Left lung (tissue), 10 donors: ENCODE data around the gene TRAPPC4. TPM values are rescaled to one million over a fixed set of nuclear protein-coding genes. Genes with fewer than 3 reads are reported as not detected.
"Not testable (repeated sequence)": the region's sequence is repeated elsewhere in the genome, so short reads cannot be mapped to it uniquely, and the experiment has no call there.

ENCODE experiments used
- ATAC-seq: fragments of 200-7000 bp; cut with Tn5 transposase; one replicate; pipeline ENCODE4 v1.9.1; 2020; ENCODE audit warnings: moderate library complexity
- DNase-seq, 4 donors: peaks; one replicate each; pipeline ENCODE4 v3.0.0-alpha.2; 2013 to 2020
- H3K27ac ChIP-seq, 2 donors: fragments of 200-600 bp; sonication (generic) in 1 of 2; one replicate each; pipeline versions ENCODE4 v1.5.0 to v1.8.0; 2020 to 2021
- H3K27me3 ChIP-seq, 2 donors: fragments of 200-600 bp; sonication (generic) in 1 of 2; one replicate each; pipeline versions ENCODE4 v1.5.0 to v1.8.0; 2020 to 2021
- H3K36me3 ChIP-seq, 2 donors: fragments of 200-600 bp; sonication (generic) in 1 of 2; one replicate each; pipeline versions ENCODE4 v1.5.0 to v1.8.0; 2020 to 2021
- H3K4me1 ChIP-seq, 2 donors: fragments of 200-600 bp; one replicate each; pipeline ENCODE4 v1.8.0; 2021
- H3K4me3 ChIP-seq, 2 donors: fragments of 200-600 bp; sonication (generic) in 1 of 2; one replicate each; pipeline versions ENCODE4 v1.5.0 to v1.8.0; 2020 to 2021; ENCODE audit warnings: mild to moderate bottlenecking in 1 of 2
- H3K9me3 ChIP-seq, 2 donors: fragments of 200-600 bp; sonication (generic) in 1 of 2; one replicate each; pipeline versions ENCODE4 v1.5.0 to v1.8.0; 2020 to 2021
- CTCF ChIP-seq, 2 donors: fragments of 200-600 bp; sonication (generic) in 1 of 2; IDR thresholded peaks; one replicate each; pipeline versions ENCODE4 v1.5.0 to v1.8.0; 2021; ENCODE audit warnings: antibody characterized with exemption in 2 of 2
- intact Hi-C, 2 donors: fragments of 100-400 bp; cut with DNase I; formaldehyde crosslinking; loops; one replicate each; pipeline versions ENCODE4 v1.11.2 to v1.14.2; 2022
- polyA plus RNA-seq, 6 donors: library from polyadenylated mRNA; unstranded; fragments of 120-200 nt; gene quantifications; one replicate each; pipeline ENCODE4 v1.2.1, GENCODE V29; 2013; ENCODE audit not compliant: insufficient read length in 6 of 6
- total RNA-seq, 2 donors: library from RNA; stranded (reverse); fragmentation: NEBNext Ultra II Directional; extraction: Animal tissue kit (Norgen Biotek cat#: 25700); gene quantifications; one replicate each; pipeline ENCODE4 v1.2.1, GENCODE V29; 2021
- donor health status: DM: no; HTN: yes; CAD: no.
- donor health status: DM: no; HTN: no; CAD: no.

TRAPPC4 gene
- total and polyA plus RNA-seq, 8 donors: 57.1 to 92.7 (median 76.1) TPM

- intact Hi-C loops: no loop called here
- Histone ChIP-seq H3K4me1 (no peaks in the 10 kb centered on the region), H3K27me3 (no peaks in the 10 kb centered on the region), H3K9me3 (no peaks in the 10 kb centered on the region), H3K36me3 (no peaks in the 10 kb centered on the region), H3K27ac (no peak overlapping the region), H3K4me3 (no peak overlapping the region)
- no peak for TF ChIP-seq CTCF (IDR thresholded peaks at IDR 0.05)
- no peak for ATAC-seq
- no peak for DNase-seq
These were observed 30.3 kb upstream of the TRAPPC4 start for GRCh38 chr11:118988280-118988679.

- H3K4me3 ChIP-seq, ATAC-seq, H3K36me3 ChIP-seq, intact Hi-C loops, H3K4me1 ChIP-seq, H3K27ac ChIP-seq, H3K9me3 ChIP-seq, H3K27me3 ChIP-seq, DNase-seq: not testable (repeated sequence)
These were observed 27.0 kb upstream of the TRAPPC4 start for GRCh38 chr11:118991486-118992038.

GRCh38 chr11:118996926-118997626 is 21.5 kb upstream of the TRAPPC4 start:
- H3K9me3 ChIP-seq: no peaks in the 10 kb centered on the region
- intact Hi-C loops: no loop called here
- DNase-seq (no peak), ATAC-seq (peak; percentile 17)
- H3K4me3 ChIP-seq: peak overlapping the region; percentile 87 to 98
- H3K4me1 ChIP-seq: peaks cover 4 to 38% of the 10 kb centered on the region in 2 donors
- no peak for TF ChIP-seq CTCF (IDR thresholded peaks at IDR 0.05)
- H3K36me3 ChIP-seq: peaks cover 0 to 27% of the 10 kb centered on the region in 2 donors
- H3K27me3 ChIP-seq: no peaks in the 10 kb centered on the region
- peak overlapping the region; percentile 63 to 80 for H3K27ac ChIP-seq

GRCh38 chr11:118997627-118998387 is 20.8 kb upstream of the TRAPPC4 start, which contains the start of gene CENATAC:
Gene CENATAC, plus strand, starts transcription at chr11:118998138. Its CDS starts 60 bp downstream, at chr11:118998198.
- TF ChIP-seq CTCF (IDR thresholded peaks at IDR 0.05): peak in 1 of 2 donors; percentile 52
- no peaks in the 10 kb centered on the region for H3K9me3 ChIP-seq
- peak; percentile 86 to 99 (median 95) for DNase-seq
- H3K27ac ChIP-seq: peak within 1 kb of the TSS; percentile 63 to 80
- peaks cover 4 to 38% of the 10 kb centered on the region in 2 donors for H3K4me1 ChIP-seq
- H3K27me3 ChIP-seq: no peaks in the 10 kb centered on the region
- ATAC-seq: peak; percentile 98
- peak within 1 kb of the TSS; percentile 87 to 98 for H3K4me3 ChIP-seq
- peaks cover 0 to 34% of the 10 kb centered on the region in 2 donors for H3K36me3 ChIP-seq
- intact Hi-C loops: no loop called here

GRCh38 chr11:118998388-118998717 is 20.2 kb upstream of the TRAPPC4 start:
- ATAC-seq (peak; percentile 54), DNase-seq (no peak)
- intact Hi-C loops: no loop called here
- H3K4me3 ChIP-seq: peak overlapping the region; percentile 87 to 98
- H3K27me3 ChIP-seq: no peaks in the 10 kb centered on the region
- H3K4me1 ChIP-seq: peaks cover 4 to 38% of the 10 kb centered on the region in 2 donors
- peak overlapping the region; percentile 63 to 80 for H3K27ac ChIP-seq
- peaks cover 0 to 40% of the 10 kb centered on the region in 2 donors for H3K36me3 ChIP-seq
- TF ChIP-seq CTCF (IDR thresholded peaks at IDR 0.05): no peak
- no peaks in the 10 kb centered on the region for H3K9me3 ChIP-seq
